ENCODE results near the gene KDM2B.

KDM2B gene

GRCh38 chr12:121454921-121455320 is 125.9 kb downstream of the KDM2B start:
- Histone ChIP-seq H3K36me3 (ENCODE audit: insufficient read depth, low read length) (peaks cover 57% of the 10 kb centered on the region), H3K79me2 (ENCODE audit: insufficient read depth, low read length) (peaks cover 89% of the 10 kb centered on the region), H3K4me1 (ENCODE audit: insufficient read depth, low read length) (no peaks in the 10 kb centered on the region), H4K20me1 (ENCODE audit: insufficient read depth, low read length) (peaks cover 56% of the 10 kb centered on the region), H3K4me3 (ENCODE audit: low read depth in 1 of 2, low read length in 2 of 2) (no peak overlapping the region), H3K9ac (ENCODE audit: low read depth, low read length) (no peak overlapping the region), H2AFZ (ENCODE audit: low read depth, low read length) (no peak overlapping the region), H3K4me2 (ENCODE audit: insufficient read depth, low read length) (no peak overlapping the region), H3K27ac (ENCODE audit: low read length) (peak overlapping the region; percentile 20; the same call in 1 of the 2 replicates), H3K27me3 (ENCODE audit: insufficient read depth, low read length, poor library complexity) (no peaks in the 10 kb centered on the region), H3K9me3 (ENCODE audit: insufficient read depth, low read length, severe bottlenecking) (no peaks in the 10 kb centered on the region)
- no peak for DNase-seq
- no peak for TF ChIP-seq CTCF (IDR thresholded peaks at IDR 0.05; ENCODE audit: borderline replicate concordance, extremely low read depth, low read length, poor library complexity, severe bottlenecking)
- no peak for TF ChIP-seq EZH2 (IDR thresholded peaks at IDR 0.05; ENCODE audit: borderline replicate concordance, low read depth, low read length, severe bottlenecking)
- ATAC-seq (ENCODE audit: insufficient read depth, low read depth): no peak

GRCh38 chr12:121453629-121454028 is 127.2 kb downstream of the KDM2B start:
- Histone ChIP-seq H3K27me3 (ENCODE audit: insufficient read depth, low read length, poor library complexity) (no peaks in the 10 kb centered on the region), H3K36me3 (ENCODE audit: insufficient read depth, low read length) (peaks cover 69% of the 10 kb centered on the region), H3K9me3 (ENCODE audit: insufficient read depth, low read length, severe bottlenecking) (no peaks in the 10 kb centered on the region), H2AFZ (ENCODE audit: low read depth, low read length) (no peak overlapping the region), H4K20me1 (ENCODE audit: insufficient read depth, low read length) (peaks cover 61% of the 10 kb centered on the region), H3K4me2 (ENCODE audit: insufficient read depth, low read length) (no peak overlapping the region), H3K9ac (ENCODE audit: low read depth, low read length) (no peak overlapping the region), H3K79me2 (ENCODE audit: insufficient read depth, low read length) (peaks cover 90% of the 10 kb centered on the region), H3K4me1 (ENCODE audit: insufficient read depth, low read length) (no peaks in the 10 kb centered on the region), H3K27ac (ENCODE audit: low read length) (no peak overlapping the region), H3K4me3 (ENCODE audit: low read depth in 1 of 2, low read length in 2 of 2) (no peak overlapping the region)
- no peak for ATAC-seq (ENCODE audit: insufficient read depth, low read depth)
- TF ChIP-seq EZH2 (IDR thresholded peaks at IDR 0.05; ENCODE audit: borderline replicate concordance, low read depth, low read length, severe bottlenecking) (no peak), CTCF (IDR thresholded peaks at IDR 0.05; ENCODE audit: borderline replicate concordance, extremely low read depth, low read length, poor library complexity, severe bottlenecking) (no peak)
- DNase-seq: no peak

- Histone ChIP-seq H3K9ac (ENCODE audit: low read depth, low read length) (no peak overlapping the region), H3K9me3 (ENCODE audit: insufficient read depth, low read length, severe bottlenecking) (no peaks in the 10 kb centered on the region), H3K27me3 (ENCODE audit: insufficient read depth, low read length, poor library complexity) (no peaks in the 10 kb centered on the region), H3K36me3 (ENCODE audit: insufficient read depth, low read length) (peaks cover 70% of the 10 kb centered on the region), H3K27ac (ENCODE audit: low read length) (no peak overlapping the region), H2AFZ (ENCODE audit: low read depth, low read length) (no peak overlapping the region), H4K20me1 (ENCODE audit: insufficient read depth, low read length) (peaks cover 60% of the 10 kb centered on the region), H3K4me2 (ENCODE audit: insufficient read depth, low read length) (no peak overlapping the region), H3K4me3 (ENCODE audit: low read depth in 1 of 2, low read length in 2 of 2) (no peak overlapping the region), H3K79me2 (ENCODE audit: insufficient read depth, low read length) (peaks cover 88% of the 10 kb centered on the region), H3K4me1 (ENCODE audit: insufficient read depth, low read length) (no peaks in the 10 kb centered on the region)
- ATAC-seq (ENCODE audit: insufficient read depth, low read depth) (no peak), DNase-seq (no peak)
- no peak for TF ChIP-seq EZH2 (IDR thresholded peaks at IDR 0.05; ENCODE audit: borderline replicate concordance, low read depth, low read length, severe bottlenecking)
- TF ChIP-seq CTCF (IDR thresholded peaks at IDR 0.05; ENCODE audit: borderline replicate concordance, extremely low read depth, low read length, poor library complexity, severe bottlenecking): no peak
These were observed 127.8 kb downstream of the KDM2B start for GRCh38 chr12:121452985-121453360.
